NB4 (cell line): ENCODE data around the gene EWSR1.

Experiments
- DNase-seq: peaks from one replicate; pipeline ENCODE4 v3.0.0; 2010; ENCODE audit warnings: low read depth
- H3K4me3 ChIP-seq: one replicate; pipeline ENCODE4 v1.5.1; 2011; ENCODE audit warnings: mild to moderate bottlenecking, low read depth, low read length, moderate library complexity
- MYC ChIP-seq: IDR thresholded peaks from 2 replicates; pipeline ENCODE4 v1.6.1; 2011; ENCODE audit warnings: low read depth, low read length
- POLR2A ChIP-seq: IDR thresholded peaks from 2 replicates; pipeline ENCODE4 v1.6.1; 2011; ENCODE audit warnings: mild to moderate bottlenecking; ENCODE audit not compliant: insufficient read length; ENCODE audit errors: extremely low read depth
- TF ChIP-seq, protein P1 (sequence below): IDR thresholded peaks from one replicate; pipeline ENCODE4 v1.5.1; 2012; ENCODE audit warnings: low read depth, low read length
- TF ChIP-seq, protein P2 (sequence below): IDR thresholded peaks from 2 replicates; pipeline ENCODE4 v1.6.1; 2011; ENCODE audit warnings: low read depth, low read length

Gene EWSR1

DNA sequence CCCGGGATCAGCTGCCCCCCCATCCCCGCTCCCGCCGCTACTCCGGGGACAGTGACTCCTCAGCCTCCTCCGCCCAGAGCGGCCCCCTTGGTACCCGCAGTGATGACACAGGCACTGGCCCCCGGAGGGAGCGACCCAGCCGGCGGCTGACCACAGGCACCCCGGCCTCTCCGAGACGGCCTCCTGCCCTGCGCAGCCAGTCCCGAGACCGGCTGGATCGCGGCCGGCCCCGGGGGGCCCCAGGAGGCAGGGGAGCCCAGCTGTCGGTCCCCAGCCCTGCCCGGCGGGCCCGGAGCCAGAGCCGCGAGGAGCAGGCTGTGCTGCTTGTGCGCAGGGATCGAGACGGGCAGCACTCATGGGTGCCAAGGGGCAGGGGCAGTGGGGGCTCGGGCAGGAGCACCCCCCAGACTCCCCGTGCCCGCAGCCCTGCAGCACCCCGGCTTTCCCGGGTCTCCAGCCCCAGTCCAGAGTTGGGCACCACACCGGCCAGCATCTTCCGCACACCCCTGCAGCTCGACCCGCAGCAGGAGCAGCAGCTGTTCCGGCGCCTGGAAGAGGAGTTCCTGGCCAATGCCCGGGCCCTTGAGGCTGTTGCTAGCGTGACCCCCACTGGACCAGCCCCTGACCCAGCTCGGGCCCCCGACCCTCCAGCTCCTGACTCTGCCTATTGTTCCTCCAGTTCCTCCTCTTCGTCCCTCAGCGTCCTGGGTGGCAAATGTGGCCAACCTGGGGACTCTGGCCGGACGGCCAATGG lies 43.6 kb downstream of the EWSR1 start:
- H3K4me3 ChIP-seq = no peak overlapping the region
- TF ChIP-seq, protein P1, sequence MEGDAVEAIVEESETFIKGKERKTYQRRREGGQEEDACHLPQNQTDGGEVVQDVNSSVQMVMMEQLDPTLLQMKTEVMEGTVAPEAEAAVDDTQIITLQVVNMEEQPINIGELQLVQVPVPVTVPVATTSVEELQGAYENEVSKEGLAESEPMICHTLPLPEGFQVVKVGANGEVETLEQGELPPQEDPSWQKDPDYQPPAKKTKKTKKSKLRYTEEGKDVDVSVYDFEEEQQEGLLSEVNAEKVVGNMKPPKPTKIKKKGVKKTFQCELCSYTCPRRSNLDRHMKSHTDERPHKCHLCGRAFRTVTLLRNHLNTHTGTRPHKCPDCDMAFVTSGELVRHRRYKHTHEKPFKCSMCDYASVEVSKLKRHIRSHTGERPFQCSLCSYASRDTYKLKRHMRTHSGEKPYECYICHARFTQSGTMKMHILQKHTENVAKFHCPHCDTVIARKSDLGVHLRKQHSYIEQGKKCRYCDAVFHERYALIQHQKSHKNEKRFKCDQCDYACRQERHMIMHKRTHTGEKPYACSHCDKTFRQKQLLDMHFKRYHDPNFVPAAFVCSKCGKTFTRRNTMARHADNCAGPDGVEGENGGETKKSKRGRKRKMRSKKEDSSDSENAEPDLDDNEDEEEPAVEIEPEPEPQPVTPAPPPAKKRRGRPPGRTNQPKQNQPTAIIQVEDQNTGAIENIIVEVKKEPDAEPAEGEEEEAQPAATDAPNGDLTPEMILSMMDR = no peak
- TF ChIP-seq, protein P2, sequence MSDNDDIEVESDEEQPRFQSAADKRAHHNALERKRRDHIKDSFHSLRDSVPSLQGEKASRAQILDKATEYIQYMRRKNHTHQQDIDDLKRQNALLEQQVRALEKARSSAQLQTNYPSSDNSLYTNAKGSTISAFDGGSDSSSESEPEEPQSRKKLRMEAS = no peak
- TF ChIP-seq MYC (no peak), POLR2A (no peak)
- peak; percentile 23 for DNase-seq

DNA sequence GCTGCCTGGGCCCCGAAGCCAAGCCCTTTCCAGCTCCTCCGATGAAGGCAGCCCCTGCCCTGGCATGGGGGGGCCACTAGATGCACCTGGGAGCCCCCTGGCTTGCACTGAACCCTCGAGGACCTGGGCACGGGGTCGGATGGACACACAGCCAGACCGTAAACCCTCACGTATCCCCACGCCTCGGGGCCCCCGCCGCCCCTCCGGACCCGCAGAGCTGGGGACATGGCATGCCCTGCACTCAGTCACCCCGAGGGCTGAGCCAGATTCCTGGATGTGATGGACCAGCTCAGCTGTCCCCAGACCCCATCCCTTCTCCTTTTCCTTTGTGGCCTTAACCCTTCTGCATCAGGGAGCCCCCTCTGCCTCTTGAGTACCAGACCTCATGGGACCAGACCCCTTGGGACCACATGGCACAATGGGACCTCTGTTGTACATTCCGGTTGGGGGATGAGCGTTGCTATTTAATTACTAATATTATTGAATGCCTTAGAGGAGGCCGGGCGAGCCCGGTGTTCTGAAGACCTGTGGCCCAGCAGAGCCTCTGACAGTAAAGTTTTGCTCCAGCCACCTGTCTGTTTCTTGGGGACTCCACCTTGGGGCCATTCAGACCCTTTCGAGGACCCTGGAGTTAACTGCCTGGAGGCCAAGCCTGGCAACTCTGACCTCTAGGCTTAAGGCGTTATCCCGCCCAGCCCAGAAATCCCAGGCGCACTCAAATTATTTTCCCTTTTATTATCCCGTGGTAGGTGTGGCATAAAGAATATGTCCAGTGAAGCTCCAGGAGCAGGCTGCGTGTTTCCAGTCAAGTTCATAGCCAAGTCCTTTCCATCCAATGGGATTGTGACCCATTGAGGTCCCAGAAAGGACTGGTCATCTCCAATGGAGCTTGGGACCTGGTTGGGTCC lies 44.4 kb downstream of the EWSR1 start:
- no peak for TF ChIP-seq MYC
- TF ChIP-seq, protein P2 = no peak
- TF ChIP-seq, protein P1 = no peak
- no peak for TF ChIP-seq POLR2A
- DNase-seq = no peak
- H3K4me3 ChIP-seq = no peak overlapping the region

DNA sequence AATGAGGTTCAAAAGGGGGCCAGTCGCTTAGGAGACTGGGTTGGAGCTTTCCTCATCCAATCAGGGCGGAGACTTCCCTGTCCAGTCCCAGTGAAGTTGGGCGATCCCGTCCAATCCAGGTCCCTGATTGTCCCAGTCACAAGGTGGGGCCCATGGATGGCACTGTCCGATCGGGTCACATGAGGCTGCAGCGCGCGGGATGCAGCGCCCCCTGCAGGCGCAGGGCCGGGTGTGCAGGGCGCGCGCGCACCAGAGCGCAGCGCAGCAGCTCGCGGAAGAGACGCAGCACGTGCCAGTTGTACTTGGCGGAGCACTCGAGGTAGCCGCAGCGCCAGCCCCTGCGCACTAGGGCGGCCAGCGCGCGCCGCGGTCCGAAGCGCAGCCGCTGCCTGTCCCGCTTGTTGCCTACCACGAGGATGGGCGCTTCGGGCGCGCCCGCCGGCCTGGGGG lies 45.1 kb downstream of the EWSR1 start:
- no peak overlapping the region for H3K4me3 ChIP-seq
- no peak for DNase-seq
- TF ChIP-seq MYC = no peak
- TF ChIP-seq, protein P2 = no peak
- TF ChIP-seq, protein P1 = peak; percentile 42

DNA sequence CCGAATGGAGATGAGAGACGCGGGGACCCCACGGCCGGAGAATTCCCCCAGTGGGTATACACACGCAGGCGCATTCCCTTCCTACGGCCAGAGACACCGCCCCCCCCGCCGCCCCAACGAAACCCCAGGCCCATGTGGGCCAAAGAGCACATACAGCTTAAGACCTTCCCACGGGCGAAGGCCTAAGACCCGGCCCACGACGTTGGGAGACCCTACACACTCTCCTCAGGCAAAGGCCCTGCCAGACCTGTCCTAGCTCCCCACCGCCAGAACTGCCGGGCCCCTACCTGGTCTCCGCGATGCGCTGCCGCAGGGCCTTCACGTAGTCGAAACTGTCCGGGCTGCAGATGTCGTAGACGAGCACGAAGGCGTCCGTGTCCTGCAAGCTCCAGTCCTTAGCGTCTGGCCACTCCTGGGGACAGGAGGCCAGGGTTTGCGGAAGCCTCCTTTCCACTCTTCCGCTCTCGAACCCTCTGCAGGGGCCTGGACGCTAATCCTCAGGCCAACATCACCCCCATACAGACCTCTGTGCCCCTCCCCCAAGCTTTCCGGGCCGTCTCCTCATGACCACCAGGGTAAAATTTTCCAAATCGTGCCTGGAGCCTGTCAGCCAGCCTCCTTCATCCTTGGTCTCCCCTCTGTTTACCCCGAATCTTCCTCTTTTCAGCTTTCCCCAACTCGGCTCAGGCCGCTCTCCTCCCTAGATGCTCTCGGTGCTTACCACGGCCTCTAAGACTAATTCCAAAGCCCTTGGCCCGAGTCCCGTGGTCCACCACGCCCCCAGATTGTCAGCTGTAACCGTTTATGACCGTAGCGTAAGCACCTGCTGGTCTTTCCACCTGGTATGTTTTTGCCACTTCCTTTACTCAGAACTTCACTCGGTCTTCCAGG lies 45.8 kb downstream of the EWSR1 start:
- DNase-seq = no peak
- TF ChIP-seq, protein P1 = no peak
- TF ChIP-seq MYC (no peak), POLR2A (no peak)
- TF ChIP-seq, protein P2 = no peak
- no peak overlapping the region for H3K4me3 ChIP-seq
